HG02840 (cell line): ENCODE data around the gene ARL2.

Experiments
- ATAC-seq: cut with Tn5 transposase; IDR thresholded peaks from one replicate; pipeline ENCODE4 v1.9.1; 2021; ENCODE audit warnings: mild to moderate bottlenecking, moderate library complexity, moderate number of reproducible peaks; ENCODE audit not compliant: unreplicated experiment, low FRiP score

The ARL2 gene

DNA sequence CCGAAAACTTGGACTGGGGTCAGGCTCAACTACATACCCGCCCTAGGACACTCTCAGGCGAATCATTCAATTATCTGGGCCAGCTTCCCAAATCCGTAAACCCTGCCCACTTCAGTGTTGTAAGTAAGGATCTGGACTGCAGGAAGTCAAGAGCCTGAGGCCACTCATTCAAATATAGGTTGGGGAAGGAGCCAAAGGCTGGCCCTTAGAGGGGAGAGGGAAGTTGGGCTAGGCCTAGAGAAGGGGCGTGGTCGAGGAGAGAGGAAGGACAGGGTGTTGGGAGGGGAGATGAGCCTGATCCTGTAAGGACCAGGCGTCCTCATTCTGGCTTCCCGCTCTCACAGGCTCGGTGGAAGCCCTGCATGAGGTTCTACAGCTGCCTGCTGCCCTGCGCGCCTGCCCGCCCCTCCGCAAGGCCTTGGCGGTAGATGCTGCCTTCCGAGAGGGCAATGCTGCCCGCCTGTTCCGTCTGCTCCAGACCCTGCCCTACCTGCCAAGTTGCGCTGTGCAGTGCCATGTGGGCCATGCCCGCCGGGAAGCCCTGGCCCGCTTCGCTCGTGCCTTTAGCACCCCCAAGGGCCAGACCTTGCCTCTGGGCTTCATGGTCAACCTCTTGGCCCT lies 30.0 kb downstream of the ARL2 start:
- ATAC-seq = no peak

- no peak for ATAC-seq
Observed at GRCh38 chr11:65045061-65045460, 31.1 kb downstream of the ARL2 start.

DNA sequence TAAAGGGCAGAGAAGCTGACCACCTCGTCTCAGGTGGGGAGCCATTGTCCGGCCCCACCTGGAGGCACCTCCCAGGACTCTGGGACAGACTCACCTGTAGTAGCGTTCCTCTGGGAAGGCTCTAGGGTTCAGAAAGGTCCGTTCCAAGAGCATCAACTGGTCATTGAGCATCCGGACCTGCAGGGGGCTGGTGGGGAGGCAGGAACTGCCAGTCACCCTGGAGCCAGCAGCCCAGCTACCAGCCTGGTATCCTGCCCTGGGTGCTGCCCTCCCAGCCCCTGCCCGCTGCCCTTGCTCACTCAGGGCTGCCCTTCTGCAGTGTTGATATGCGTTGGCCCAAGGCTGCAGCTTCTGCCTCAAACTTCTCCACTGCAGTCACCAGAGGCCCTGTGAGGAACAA lies 31.8 kb downstream of the ARL2 start:
- no peak for ATAC-seq

DNA sequence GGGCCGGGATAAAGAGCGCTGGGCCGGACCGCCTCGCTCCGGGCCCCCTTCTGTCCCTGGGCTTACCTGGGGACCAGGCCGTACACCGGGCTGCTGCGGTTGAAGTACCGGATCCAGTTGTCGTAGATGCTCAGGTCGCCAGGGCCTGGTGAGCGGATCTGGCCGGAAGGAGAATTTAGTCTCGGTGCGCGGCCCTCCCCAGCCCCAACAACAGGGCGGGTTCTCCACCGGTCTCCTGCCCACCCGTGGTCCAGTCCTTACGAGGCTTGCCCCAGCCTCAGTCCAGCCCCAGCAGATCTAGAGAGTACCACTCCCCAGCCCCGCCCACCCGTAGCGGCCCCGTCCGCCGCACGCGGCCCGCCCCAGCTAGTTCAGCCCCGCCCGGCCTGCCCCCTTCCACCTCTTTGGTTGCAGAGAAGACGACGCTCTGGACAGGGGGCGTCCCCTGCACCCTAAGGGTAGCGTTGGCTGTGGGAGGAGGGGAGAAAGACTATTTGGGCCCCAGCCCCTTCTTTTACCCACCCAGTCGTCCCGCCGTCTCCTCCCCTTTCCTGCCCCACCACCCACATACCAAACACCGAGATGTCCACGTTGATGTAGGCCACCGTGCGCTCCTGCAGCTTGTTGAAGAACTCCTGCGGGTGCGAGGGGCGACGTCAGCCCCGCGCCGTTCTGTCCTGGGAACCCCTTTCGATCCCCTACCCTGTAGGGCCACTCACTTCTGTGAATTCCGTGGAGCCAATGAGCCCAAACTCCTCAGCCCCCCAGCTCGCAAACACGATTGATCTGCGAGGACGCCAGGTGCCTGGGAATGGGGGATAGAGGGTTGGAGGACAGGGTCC lies 33.8 kb downstream of the ARL2 start:
- no peak for ATAC-seq

DNA sequence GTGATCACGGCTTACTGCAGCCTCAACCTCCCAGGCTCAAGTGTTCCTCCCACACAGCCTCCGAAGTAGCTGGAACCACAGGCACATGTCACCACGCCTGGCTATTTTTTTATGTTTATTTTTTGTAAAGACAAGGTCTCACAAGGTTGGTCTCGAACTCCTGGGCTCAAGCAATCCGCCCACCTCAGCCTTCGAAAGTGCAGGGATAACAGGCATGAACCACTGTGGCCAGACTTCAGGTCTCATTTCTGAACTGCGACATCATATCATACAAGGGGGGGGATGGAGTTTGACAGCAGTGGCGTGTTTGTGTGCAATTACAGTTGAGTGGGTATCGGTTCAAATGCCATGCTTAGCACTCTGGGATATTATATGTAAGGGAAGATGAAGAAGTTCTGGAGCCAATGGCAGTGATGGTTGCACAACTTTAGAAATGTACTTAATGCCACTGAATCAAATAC lies 37.5 kb downstream of the ARL2 start:
- no peak for ATAC-seq

DNA sequence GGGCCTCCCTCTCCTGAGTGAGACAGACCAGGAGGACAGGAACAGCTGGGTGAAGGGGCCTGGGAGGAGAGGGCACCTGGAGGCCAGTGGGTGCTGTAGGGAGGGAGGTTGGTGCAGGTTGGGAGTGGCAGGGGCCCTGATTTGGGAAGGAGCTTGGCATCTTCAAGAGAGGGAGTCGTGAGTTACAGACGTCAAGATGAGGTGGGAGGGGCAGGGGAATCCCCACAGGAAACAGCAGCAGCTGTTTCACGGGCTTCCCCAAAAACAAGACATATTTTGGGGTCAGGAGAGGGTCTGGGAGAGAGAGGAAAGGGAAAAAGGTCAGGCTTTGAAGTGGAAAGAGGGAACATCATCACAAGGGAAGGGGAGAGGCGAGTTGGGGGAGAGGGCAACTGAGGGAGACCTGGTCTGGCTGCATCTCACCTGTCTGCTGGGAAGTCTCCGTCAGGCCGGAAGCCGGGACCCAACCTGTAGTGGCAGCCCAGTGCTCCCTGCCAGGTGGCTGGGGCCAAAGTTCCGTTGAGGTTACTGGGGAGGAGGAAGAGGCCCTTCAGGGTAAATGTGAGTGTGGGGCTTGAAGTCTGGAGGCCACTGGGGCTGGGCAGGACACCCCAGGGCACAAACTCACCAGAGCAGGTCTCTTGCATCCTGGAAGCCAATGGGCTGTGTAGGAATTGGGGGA lies 40.0 kb downstream of the ARL2 start:
- no peak for ATAC-seq

GRCh38 chr11:65055538-65055937 lies 41.6 kb downstream of the ARL2 start:
- no peak for ATAC-seq

DNA sequence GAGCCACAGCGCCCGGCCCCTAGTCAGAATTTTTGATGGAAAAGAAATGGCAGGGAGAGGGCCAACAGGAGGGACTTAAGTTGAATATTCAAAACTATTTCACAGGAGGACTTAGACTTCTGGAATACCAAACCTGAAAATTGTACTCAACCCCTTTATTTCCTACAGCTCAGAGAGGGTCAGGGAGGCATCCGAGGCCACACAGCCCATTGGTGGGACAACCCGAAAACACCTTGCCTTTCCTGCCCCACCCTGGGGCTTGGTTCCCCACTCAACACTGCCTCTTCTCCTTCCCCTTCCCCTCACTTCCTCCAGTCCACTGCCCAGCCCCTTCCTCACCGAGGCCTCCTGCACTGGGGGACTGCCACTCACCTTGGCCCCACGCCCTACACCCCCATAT lies 43.0 kb downstream of the ARL2 start:
- ATAC-seq = no peak

DNA sequence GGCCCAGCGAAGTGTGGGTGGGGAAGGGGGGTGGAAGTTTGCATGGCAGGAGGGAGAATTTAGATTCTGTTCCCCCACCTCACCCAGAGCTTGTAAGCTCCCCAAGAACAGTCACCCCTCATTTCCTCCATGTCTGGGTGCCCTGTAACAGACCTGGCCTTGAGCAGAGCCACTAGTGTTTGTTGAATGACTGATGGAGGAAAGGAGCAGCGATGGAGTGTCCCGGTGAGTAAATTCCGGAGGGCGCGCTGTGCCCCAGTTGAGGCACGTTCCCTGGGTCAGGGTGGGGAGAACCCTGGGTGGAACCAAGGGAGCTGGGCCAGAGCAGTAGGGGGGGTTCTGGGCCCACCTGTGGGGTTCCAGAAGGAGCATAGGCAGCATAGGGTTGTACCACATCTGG lies 43.6 kb downstream of the ARL2 start:
- no peak for ATAC-seq

DNA sequence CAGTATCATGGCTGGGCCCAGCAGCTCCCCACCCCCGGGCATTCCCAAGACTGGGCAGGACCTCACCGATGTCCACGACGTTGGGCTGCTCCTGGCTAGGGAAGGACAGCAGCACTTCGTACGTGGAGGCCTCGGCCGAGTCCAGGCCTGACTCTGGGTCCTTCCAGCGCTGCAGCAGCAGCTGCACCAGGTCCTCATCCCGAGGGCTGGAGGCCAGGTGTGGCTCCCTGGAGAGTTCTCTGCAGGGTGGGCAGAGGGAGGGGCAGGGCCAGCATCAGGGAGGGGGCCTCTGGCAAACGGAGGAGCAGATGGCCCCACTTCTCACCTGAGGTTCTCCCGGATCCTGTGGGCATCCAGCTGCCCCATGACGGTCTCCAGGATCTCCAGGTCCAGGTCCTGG lies 44.1 kb downstream of the ARL2 start:
- ATAC-seq = no peak

- no peak for ATAC-seq
Observed at GRCh38 chr11:65058419-65059054, 44.6 kb downstream of the ARL2 start, which contains the start of gene NAALADL1. Gene NAALADL1, minus strand, starts transcription at chr11:65058553. Its CDS starts 32 bp downstream, at chr11:65058521.

DNA sequence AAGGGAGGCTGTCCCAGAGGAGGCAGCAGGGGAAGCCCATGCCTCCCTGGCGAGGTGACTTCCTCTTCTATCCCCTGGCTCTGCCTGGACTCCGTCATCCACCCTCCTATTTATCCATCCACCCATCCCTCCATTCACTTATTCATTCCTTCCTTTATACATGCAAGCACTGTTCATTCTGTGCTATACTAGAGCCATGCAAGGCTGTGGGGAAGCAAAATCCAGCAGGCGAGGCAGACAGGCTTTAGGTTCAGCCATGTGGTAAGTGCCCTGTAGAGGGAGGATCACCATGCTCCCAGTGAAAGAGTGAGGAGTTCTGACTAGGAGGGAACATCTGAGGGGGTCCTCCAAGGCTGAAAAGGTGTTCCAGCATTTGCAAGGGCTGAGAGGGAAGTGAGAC lies 45.6 kb downstream of the ARL2 start:
- no peak for ATAC-seq

DNA sequence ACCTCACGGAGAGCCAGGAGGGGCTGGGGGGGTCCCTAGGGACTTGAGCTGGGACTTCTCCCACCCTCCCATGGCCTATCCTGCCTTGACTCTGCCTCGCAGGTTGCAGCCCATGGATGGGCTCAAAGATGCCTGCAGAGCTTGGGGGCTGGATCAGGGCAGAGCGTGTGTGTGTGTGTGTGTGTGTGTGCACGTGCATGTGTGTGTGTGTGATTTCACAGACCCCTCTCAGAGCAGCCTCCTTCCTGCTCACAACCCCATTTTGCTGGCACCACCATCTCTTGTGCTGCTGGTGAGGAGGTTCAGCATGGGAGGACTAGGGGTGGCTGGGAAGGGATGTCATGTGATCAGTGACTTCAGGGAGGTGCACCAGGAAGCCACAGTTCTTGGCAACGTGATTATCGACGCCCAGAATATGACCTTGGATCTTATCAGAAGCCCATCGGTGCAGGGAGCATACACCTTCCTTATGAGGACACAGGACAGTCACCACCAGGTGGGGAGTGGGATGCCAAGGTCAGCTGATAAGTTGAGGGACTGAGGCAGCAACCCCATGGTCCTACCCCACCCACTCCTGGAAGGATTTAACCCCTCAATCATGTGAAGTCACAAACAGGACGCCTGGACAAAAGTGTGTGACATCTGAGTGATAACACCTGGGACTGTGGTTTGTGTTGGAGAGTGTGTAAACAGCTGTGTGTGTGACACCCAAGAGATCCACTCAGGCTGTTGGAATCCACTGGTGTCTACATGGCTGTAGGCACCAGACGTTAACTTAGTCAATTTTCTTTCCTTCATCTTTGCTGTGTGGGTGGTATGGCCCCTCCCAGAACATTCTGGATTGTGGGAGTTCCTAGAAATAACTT lies 46.2 kb downstream of the ARL2 start:
- ATAC-seq = no peak

DNA sequence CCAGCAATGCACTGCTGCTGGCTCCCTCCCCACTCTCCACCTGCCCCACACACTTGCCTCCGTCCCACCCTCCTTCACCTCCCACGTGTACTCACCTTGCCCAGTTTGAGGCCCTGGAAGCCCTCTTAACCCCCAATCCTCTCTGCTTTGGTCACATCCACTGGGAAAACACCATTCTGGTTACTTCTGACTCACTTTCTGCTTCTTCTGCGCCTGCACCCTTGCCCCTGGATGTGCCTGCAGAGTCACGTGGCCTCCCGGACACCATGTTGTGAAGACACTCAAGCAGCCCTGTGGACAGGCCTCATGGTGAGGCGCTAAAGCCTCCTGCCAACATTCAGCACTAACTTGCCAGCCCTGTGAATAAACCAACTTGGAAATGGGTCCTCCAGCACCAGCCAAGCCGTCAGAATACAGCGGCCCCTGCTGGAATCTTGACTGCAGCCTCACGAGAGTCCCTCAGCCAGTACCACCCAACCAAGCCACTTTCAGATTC lies 47.0 kb downstream of the ARL2 start:
- ATAC-seq = no peak

- ATAC-seq = no peak
Observed at GRCh38 chr11:65063532-65063931, 49.6 kb downstream of the ARL2 start.

DNA sequence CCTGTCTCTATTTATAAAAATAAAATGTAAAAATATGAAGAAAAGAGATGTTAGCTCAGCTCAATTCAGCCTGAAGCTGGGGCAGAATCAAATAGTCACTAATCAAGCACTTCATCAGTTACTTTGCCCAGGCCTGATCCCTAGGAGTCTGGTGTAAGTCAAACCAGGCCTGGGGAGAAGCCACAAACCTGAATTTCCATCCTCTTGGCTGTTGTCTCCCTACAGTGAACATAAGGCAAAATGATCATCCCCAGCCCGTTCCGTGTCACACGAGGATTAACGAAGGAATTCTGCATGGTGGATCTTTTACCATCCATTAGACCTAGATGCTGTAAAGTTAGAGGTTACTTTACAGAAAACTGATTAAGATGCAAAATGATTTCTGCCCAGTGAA lies 50.9 kb downstream of the ARL2 start:
- ATAC-seq = no peak

GRCh38 chr11:65065851-65066250 lies 51.9 kb downstream of the ARL2 start:
- no peak for ATAC-seq

GRCh38 chr11:65066315-65066714 lies 52.4 kb downstream of the ARL2 start:
- no peak for ATAC-seq

GRCh38 chr11:65066805-65067291 lies 52.9 kb downstream of the ARL2 start:
- ATAC-seq = no peak

GRCh38 chr11:65067446-65067845 lies 53.5 kb downstream of the ARL2 start:
- ATAC-seq = no peak
